HG03135 (cell line): ENCODE data around the gene ZC3H7B.

Experiments
- ATAC-seq: cut with Tn5 transposase; IDR thresholded peaks from one replicate; pipeline ENCODE4 v1.9.1; 2021; ENCODE audit warnings: mild to moderate bottlenecking, moderate library complexity; ENCODE audit not compliant: unreplicated experiment

ZC3H7B gene

GRCh38 chr22:41324821-41325528, 23.6 kb downstream of the ZC3H7B start:
- no peak for ATAC-seq

DNA sequence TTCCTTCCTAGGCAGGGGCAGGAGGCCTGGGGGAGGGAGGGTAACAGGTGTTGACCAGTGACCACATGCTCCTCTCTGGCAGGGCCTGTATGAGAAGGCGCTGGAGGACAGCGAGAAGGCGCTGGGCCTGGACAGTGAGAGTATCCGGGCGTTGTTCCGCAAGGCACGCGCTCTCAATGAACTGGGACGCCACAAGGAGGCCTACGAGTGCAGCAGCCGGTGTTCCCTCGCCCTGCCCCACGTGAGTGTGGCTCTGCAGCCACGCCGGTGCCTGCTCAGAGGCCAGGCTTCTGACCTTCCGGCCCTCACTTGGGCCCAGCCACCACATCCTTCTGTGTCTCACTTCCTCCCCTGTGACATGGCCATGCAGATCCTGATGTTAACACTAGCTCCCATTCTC, 25.8 kb downstream of the ZC3H7B start:
- no peak for ATAC-seq

DNA sequence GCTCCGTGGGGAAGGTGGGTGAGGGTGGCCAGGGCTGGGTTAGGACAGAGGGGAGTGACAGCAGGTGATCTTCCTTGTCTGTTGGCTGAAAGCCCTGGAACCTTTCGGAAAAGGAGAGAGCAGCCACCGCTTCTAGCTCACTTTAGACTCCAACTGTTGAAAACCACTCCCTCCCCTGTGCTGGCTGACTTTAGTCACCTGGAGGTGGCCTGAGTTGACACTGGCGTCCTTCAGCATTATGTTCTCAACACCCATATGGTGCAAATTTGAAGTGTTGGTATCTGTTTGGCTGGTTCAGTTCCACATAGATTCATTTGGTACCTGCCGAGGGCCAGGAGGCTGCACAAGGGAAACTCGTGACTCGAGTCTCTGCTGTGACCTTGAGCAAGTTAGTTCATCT, 28.8 kb downstream of the ZC3H7B start:
- no peak for ATAC-seq

- ATAC-seq = no peak
Measured at GRCh38 chr22:41332217-41332939, 31.1 kb downstream of the ZC3H7B start.

DNA sequence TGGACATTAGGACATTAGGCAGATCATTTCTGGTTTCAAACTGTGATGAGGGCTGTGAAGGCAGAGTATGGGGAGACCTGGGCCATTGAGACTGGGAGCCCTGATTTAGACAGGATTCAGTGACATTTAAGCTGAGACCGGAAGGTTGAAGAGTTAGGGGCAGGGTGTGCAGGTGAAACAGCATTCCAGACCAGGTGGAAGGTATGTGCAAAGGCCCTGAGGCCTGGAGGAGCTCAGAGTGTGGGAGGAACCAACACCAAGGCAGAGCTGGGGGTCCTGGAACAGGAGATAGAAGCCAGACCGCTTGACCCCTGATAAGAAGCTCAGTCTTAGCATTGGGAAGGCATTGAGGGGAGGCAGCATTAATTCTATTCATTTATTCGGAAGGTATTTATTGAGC, 32.5 kb downstream of the ZC3H7B start:
- ATAC-seq = no peak

DNA sequence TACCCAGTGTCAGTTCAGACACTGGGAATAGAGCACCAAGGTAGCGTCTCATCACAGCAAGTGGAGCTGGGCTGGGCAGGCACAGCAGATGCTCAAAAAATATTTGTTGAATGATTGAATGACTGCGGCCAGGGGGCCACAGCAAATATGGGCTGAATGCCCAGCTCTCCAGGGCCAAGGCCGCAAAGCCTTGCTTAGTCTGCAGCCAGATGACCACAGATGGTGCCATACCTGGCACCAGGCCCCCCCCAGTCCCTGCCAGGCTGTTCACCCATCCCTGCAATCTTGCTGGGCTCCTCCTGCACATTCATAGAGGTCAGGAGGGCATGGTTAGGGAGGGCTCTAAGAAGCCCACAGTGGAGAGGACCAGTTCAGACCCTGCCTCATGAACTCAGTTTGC, 32.9 kb downstream of the ZC3H7B start:
- no peak for ATAC-seq

GRCh38 chr22:41334951-41335635, 33.8 kb downstream of the ZC3H7B start:
- ATAC-seq = no peak

GRCh38 chr22:41338614-41339212, 37.4 kb downstream of the ZC3H7B start:
- no peak for ATAC-seq

DNA sequence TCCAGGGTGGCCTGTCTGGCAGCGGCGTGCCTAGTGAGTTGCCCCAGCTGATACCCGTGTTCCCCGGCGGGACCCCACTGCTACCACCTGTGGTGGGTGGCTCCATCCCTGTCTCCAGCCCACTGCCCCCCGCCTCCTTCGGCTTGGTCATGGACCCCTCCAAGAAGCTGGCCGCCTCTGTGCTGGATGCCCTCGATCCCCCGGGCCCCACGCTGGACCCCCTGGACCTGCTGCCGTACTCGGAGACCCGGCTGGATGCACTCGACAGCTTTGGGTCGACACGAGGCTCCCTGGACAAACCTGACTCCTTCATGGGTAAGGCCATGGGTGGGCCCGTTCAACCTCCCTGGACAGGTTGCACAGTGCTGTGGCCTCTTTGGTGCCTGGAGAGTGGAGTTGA, 38.5 kb downstream of the ZC3H7B start:
- ATAC-seq = no peak

GRCh38 chr22:41340357-41340756, 39.0 kb downstream of the ZC3H7B start:
- ATAC-seq = no peak

- no peak for ATAC-seq
Measured at GRCh38 chr22:41341012-41341411, 39.7 kb downstream of the ZC3H7B start.

GRCh38 chr22:41341990-41342389, 40.7 kb downstream of the ZC3H7B start:
- no peak for ATAC-seq

DNA sequence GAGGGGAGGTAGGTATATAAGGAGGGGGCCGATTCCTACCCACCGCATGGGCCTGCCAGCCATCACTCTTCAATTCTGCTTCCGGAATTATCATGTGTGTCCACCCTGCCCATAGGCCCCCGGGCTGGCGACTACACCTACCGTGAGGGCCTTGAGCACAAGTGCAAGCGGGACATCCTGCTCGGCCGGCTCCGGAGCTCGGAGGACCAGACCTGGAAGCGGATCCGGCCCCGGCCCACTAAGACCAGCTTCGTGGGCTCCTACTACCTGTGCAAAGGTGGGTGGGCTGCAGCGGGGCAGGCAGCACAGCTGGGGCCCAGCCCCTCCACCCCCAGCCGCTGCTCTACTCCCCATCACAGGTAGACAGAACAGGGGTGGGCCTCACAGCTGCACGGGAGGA, 42.0 kb downstream of the ZC3H7B start:
- no peak for ATAC-seq

- no peak for ATAC-seq
Measured at GRCh38 chr22:41343717-41344116, 42.4 kb downstream of the ZC3H7B start.

GRCh38 chr22:41344189-41344788, 43.0 kb downstream of the ZC3H7B start:
- no peak for ATAC-seq

DNA sequence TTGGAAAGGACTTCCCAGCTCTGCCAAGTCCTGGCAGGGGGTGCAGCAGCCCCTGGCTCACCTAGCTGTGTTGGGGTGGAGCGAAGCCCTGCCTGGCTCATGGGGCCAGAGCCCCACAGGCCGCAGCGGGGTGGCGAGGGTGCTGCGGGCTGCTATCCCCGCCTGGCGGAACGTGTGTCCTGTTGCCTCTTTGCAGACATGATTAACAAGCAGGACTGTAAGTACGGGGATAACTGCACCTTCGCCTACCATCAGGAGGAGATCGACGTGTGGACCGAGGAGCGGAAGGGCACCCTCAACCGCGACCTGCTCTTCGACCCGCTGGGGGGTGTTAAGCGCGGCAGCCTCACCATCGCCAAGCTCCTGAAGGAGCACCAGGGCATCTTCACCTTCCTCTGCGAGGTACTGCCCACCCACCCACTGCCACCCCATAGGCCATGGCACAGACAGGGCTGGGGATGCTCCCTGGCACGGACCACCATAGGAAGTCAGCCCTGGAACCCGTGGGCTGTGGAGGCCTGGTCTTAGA, 44.5 kb downstream of the ZC3H7B start:
- no peak for ATAC-seq

DNA sequence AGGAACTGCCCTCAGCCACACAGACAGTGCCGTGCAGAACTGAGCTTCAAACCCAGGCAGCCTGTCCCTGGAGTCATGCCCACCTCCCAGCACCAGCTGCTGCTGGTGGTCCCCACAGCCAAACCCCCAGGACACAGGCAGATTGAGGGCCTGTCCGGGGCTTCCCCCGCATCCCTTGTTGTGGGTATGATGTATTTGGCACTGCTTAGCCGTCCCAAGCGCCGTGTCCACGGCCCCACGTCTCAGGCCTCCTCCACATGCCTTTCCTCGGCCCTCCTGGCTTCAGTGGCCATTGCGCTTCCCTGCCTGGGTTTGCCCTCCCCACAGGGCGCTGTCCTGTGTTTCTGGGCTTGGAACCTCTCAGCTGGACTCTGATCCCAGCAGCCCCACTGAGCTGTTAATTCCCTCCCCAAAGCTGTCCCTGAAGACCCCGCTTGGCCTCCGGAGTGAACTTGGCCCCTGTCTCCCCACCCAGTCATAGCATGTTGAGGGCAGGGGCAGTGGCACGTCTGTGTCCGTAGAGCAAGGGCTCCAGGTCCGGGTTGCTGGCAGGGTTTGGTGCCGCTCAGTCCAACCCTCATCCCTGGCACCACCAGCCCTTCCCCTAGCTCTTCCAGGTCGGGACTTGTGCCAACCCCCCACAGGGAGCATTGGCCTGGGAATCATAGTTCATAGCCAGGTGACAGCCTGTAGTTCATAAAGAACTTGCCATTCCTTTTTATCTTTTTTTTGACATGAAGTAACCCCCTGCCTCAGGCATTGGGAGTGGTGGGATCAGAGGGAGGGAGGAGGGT, 45.9 kb downstream of the ZC3H7B start:
- no peak for ATAC-seq

- no peak for ATAC-seq
Measured at GRCh38 chr22:41348964-41349484, 47.7 kb downstream of the ZC3H7B start.

GRCh38 chr22:41350087-41350486, 48.8 kb downstream of the ZC3H7B start:
- ATAC-seq = no peak

DNA sequence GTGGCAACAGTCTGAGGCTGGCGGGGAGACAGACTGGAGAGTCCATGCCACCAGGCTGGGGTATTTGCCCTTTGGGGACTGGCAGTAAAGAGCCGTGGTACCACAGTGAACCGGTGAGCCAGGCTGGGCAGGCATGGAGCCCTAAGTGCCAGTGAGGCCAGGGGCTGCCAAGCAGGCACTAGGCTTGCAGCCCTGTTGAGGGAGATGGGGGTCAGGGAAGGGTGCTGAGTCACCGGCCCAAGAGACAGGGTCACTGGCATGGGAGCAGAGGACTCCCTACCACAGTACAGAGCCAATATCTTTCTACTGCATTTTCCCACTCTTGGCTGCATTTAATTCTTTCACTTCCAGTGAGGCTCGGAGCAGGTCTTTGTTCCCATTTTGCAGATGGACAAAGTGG, 49.7 kb downstream of the ZC3H7B start:
- no peak for ATAC-seq
